Spleen (tissue), 11 donors: ENCODE data around the gene ZNF619. TPM values are rescaled to one million over a fixed set of nuclear protein-coding genes. Genes with fewer than 3 reads are reported as not detected.

Source experiments
- DNase-seq: peaks from one replicate; pipeline ENCODE4 v3.0.0-alpha.2; 2020
- H3K27ac ChIP-seq, 8 donors: fragments of 200-600 bp; sonication (generic) in 7 of 8; 1 replicate in 4 of 8; 2 replicates in 4 of 8; pipeline versions ENCODE4 v1.5.0 to v1.8.0; 2016 to 2021; ENCODE audit warnings: inconsistent platforms in 4 of 8, mild to moderate bottlenecking in 4 of 8, moderate library complexity in 1 of 8
- H3K27me3 ChIP-seq, 7 donors: fragments of 200-600 bp; sonication (generic) in 6 of 7; replicated peaks in 1 of 7; 1 replicate in 4 of 7; 2 replicates in 3 of 7; pipeline versions ENCODE4 v1.5.0 to v1.8.0; 2016 to 2021; ENCODE audit warnings: inconsistent platforms in 3 of 7, mild to moderate bottlenecking in 1 of 7
- H3K36me3 ChIP-seq, 6 donors: fragments of 200-600 bp; sonication (generic) in 5 of 6; 1 replicate in 4 of 6; 2 replicates in 2 of 6; pipeline versions ENCODE4 v1.5.0 to v1.8.0; 2016 to 2021; ENCODE audit warnings: inconsistent platforms in 2 of 6
- H3K4me1 ChIP-seq, 6 donors: fragments of 200-600 bp; sonication (generic) in 5 of 6; 1 replicate in 3 of 6; 2 replicates in 3 of 6; pipeline versions ENCODE4 v1.5.0 to v1.8.0; 2016 to 2021; ENCODE audit warnings: inconsistent platforms in 3 of 6
- H3K4me3 ChIP-seq, 8 donors: fragments of 200-600 bp; sonication (generic) in 7 of 8; 1 replicate in 4 of 8; 2 replicates in 4 of 8; pipeline versions ENCODE4 v1.5.0 to v1.8.0; 2016 to 2021; ENCODE audit warnings: inconsistent platforms in 4 of 8, mild to moderate bottlenecking in 4 of 8, moderate library complexity in 2 of 8
- H3K9me3 ChIP-seq, 8 donors: fragments of 200-600 bp; sonication (generic) in 7 of 8; 1 replicate in 4 of 8; 2 replicates in 4 of 8; pipeline versions ENCODE4 v1.5.0 to v1.8.0; 2016 to 2021; ENCODE audit warnings: inconsistent platforms in 4 of 8
- POLR2A ChIP-seq, 3 donors: fragments of 450-650 bp; IDR thresholded peaks; one replicate each; pipeline ENCODE4 v1.5.1; 2017; ENCODE audit warnings: antibody characterized with exemption in 3 of 3, mild to moderate bottlenecking in 1 of 3
- POLR2AphosphoS5 ChIP-seq, 3 donors: sonication (generic); formaldehyde crosslinking; IDR thresholded peaks; one replicate each; pipeline ENCODE4 v1.5.1; 2017; ENCODE audit warnings: antibody characterized with exemption in 3 of 3
- intact Hi-C: fragments of 100-400 bp; cut with DNase I; formaldehyde crosslinking; loops from one replicate; pipeline ENCODE4 v1.15.0; 2023; ENCODE audit warnings: low total_unique reads
- polyA plus RNA-seq, 3 donors: library from polyadenylated mRNA; stranded (reverse); fragments of 200-250 nt; gene quantifications; one replicate each; pipeline ENCODE4 v1.2.1, GENCODE V29; 2013
- small RNA-seq, 4 donors: library from RNA; depleted of rRNA; stranded (forward); fragments of <200 nt; gene quantifications; one replicate each; pipeline ENCODE3, GENCODE V24; 2016
- total RNA-seq, 7 donors: library from RNA; depleted of rRNA in 3 of 7; stranded (reverse); fragments of >200 nt in 3 of 7; fragmentation: NEBNext Ultra II Directional in 4 of 7; extraction: Animal tissue kit (Norgen Biotek cat#: 25700) in 4 of 7; gene quantifications; one replicate each; pipeline versions ENCODE4 v1.1.0 to v1.2.1, GENCODE V29; 2016 to 2021
- TF ChIP-seq, protein P1 (sequence below), 11 experiments: fragments of 200-600 bp in 7 of 11; fragments of 450-650 bp in 4 of 11; sonication (generic) in 4 of 11; IDR thresholded peaks in 8 of 11; conservative IDR thresholded peaks in 3 of 11; 1 replicate in 7 of 11; 2 replicates in 4 of 11; pipeline versions ENCODE4 v1.4.0 to v1.8.0; 2016 to 2021; ENCODE audit warnings: antibody characterized with exemption in 11 of 11, inconsistent platforms in 4 of 11, mild to moderate bottlenecking in 1 of 11
- donor health status: healthy with polysubstance abuse.
- donor health status: DM: no; HTN: no; CAD: no; lungs with moderate emphysema.
- donor health status: DM: no; HTN: no; CAD: no.
- donor health status: Bipolar disorder and iron deficiency.
- donor health status: healthy.
- donor health status: DM: no; HTN: no; CAD: no.
- donor health status: DM: yes; HTN: yes; CAD: no.

The ZNF619 gene
- total and polyA plus RNA-seq, 10 donors, result 0.89 to 20.3 (median 11.3) TPM

DNA sequence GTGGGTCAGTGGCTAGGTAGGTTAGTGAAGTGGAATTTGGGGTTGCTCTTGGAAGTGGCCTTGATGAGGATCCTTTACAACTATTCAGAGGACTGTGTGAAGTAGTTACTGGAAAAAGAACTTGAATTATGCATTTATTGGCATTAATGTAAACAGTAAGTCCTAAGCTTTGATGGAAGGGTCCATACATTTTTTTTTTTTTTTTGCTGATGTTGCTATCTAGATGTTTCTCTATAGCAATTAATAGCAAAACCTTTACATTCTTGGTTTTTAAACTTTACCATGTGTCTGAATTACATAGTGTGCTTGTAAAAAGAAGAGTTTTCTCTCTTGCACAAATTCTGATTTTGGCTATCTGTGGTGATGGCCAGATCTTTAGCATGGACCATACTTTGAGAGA, 57.4 kb downstream of the ZNF619 start:
- TF ChIP-seq, protein P1, sequence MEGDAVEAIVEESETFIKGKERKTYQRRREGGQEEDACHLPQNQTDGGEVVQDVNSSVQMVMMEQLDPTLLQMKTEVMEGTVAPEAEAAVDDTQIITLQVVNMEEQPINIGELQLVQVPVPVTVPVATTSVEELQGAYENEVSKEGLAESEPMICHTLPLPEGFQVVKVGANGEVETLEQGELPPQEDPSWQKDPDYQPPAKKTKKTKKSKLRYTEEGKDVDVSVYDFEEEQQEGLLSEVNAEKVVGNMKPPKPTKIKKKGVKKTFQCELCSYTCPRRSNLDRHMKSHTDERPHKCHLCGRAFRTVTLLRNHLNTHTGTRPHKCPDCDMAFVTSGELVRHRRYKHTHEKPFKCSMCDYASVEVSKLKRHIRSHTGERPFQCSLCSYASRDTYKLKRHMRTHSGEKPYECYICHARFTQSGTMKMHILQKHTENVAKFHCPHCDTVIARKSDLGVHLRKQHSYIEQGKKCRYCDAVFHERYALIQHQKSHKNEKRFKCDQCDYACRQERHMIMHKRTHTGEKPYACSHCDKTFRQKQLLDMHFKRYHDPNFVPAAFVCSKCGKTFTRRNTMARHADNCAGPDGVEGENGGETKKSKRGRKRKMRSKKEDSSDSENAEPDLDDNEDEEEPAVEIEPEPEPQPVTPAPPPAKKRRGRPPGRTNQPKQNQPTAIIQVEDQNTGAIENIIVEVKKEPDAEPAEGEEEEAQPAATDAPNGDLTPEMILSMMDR (IDR thresholded peaks at IDR 0.05 in 8 of 11, conservative IDR thresholded peaks at IDR 0.05 in 3 of 11), result no peak
- TF ChIP-seq POLR2A (IDR thresholded peaks at IDR 0.05) (no peak), POLR2AphosphoS5 (IDR thresholded peaks at IDR 0.05) (no peak)
- no peak for DNase-seq
- Histone ChIP-seq H3K4me1 (no peaks in the 10 kb centered on the region), H3K4me3 (no peak overlapping the region), H3K27ac (no peak overlapping the region), H3K9me3 (peaks cover 0 to 54% (median 32%) of the 10 kb centered on the region in 8 donors), H3K27me3 (no peaks in the 10 kb centered on the region), H3K36me3 (peaks cover 4 to 100% (median 72%) of the 10 kb centered on the region in 6 donors)
- intact Hi-C loops, result no loop called here

Small RNA genes within 50 kb of the gene (small RNA-seq; reads per million reads assigned to genes)
- 0 to 0.28 (median 0.10) reads per million in 4 donors for gene RNU5B-2P

Other genes starting within 250 kb of the ZNF619 start
- gene EIF1B, start 167.4 kb upstream of the ZNF619 start, total RNA-seq, result 10 to 100 TPM; 46.0 to 65.1 (median 54.1) TPM
- 10 to 100 TPM; 45.8 to 82.9 (median 51.1) TPM for gene EIF1B, start 167.4 kb upstream of the ZNF619 start, polyA plus RNA-seq
- 1 to 10 TPM; 1.6 to 4.8 (median 2.2) TPM for gene ENTPD3, start 89.9 kb upstream of the ZNF619 start, total RNA-seq
- gene ENTPD3, start 89.9 kb upstream of the ZNF619 start, polyA plus RNA-seq, result under 1 TPM; 0.32 to 0.35 (median 0.33) TPM
- 1,000 to 10,000 TPM in 4 of 7 donors, 100 to 1,000 TPM in 3; 292 to 1,528 (median 1,249) TPM for gene RPL14, start 19.8 kb upstream of the ZNF619 start, total RNA-seq
- gene RPL14, start 19.8 kb upstream of the ZNF619 start, polyA plus RNA-seq, result 1,000 to 10,000 TPM; 1,406 to 2,856 (median 2,495) TPM
- 1 to 10 TPM; 1.8 to 7.4 (median 5.9) TPM for gene ZNF620, start 28.9 kb downstream of the ZNF619 start, total RNA-seq
- gene ZNF620, start 28.9 kb downstream of the ZNF619 start, polyA plus RNA-seq, result 1 to 10 TPM; 1.2 to 2.4 (median 1.9) TPM
- 10 to 100 TPM; 18.0 to 28.0 (median 21.6) TPM for gene ZNF621, start 47.8 kb downstream of the ZNF619 start, total RNA-seq
- 10 to 100 TPM in 2 of 3 donors, 1 to 10 TPM in 1; 7.3 to 11.8 (median 10.0) TPM for gene ZNF621, start 47.8 kb downstream of the ZNF619 start, polyA plus RNA-seq